Uterus (tissue), 4 donors: Measurements from ENCODE around the gene SPATA4. TPM values are rescaled to one million over a fixed set of nuclear protein-coding genes. Genes with fewer than 3 reads are reported as not detected.
A peak's percentile ranks its signal among the peaks of the same experiment; 100 is the strongest.

Source experiments
- DNase-seq, 2 donors: peaks; one replicate each; pipeline ENCODE4 v3.0.0-alpha.2; 2019 to 2020
- H3K27ac ChIP-seq, 2 donors: fragments of 200-600 bp; sonication (generic); 1 replicate in 1 of 2; 2 replicates in 1 of 2; pipeline ENCODE4 v1.5.1; 2016 to 2018
- H3K27me3 ChIP-seq, 2 donors: fragments of 200-600 bp; sonication (generic); one replicate each; pipeline ENCODE4 v1.5.1; 2018 to 2019; ENCODE audit warnings: control low read depth in 1 of 2
- H3K36me3 ChIP-seq, 2 donors: fragments of 200-600 bp; sonication (generic); one replicate each; pipeline ENCODE4 v1.5.1; 2019; ENCODE audit warnings: control low read depth in 1 of 2
- H3K4me1 ChIP-seq, 2 donors: fragments of 200-600 bp; sonication (generic); one replicate each; pipeline ENCODE4 v1.5.1; 2018 to 2019; ENCODE audit warnings: control low read depth in 1 of 2
- H3K4me3 ChIP-seq, 2 donors: fragments of 200-600 bp; sonication (generic); 1 replicate in 1 of 2; 2 replicates in 1 of 2; pipeline ENCODE4 v1.5.1; 2018 to 2019; ENCODE audit warnings: mild to moderate bottlenecking in 1 of 2
- H3K9me3 ChIP-seq, 2 donors: fragments of 200-600 bp; sonication (generic); one replicate each; pipeline ENCODE4 v1.5.1; 2019; ENCODE audit warnings: control low read depth in 1 of 2
- CTCF ChIP-seq, 4 experiments: fragments of 200-600 bp in 2 of 4; fragments of 450-650 bp in 2 of 4; sonication (generic) in 2 of 4; IDR thresholded peaks; one replicate each; pipeline ENCODE4 v1.5.1; 2016 to 2019; ENCODE audit warnings: antibody characterized with exemption in 4 of 4, mild to moderate bottlenecking in 2 of 4, moderate library complexity in 1 of 4
- POLR2A ChIP-seq, 2 donors: fragments of 450-650 bp; IDR thresholded peaks; one replicate each; pipeline ENCODE4 v1.6.1; 2016; ENCODE audit warnings: antibody characterized with exemption in 2 of 2, mild to moderate bottlenecking in 1 of 2, moderate library complexity in 1 of 2
- intact Hi-C: fragments of 100-400 bp; cut with DNase I; formaldehyde crosslinking; loops from one replicate; pipeline ENCODE4 v1.15.1; 2023; ENCODE audit warnings: low total_unique reads
- total RNA-seq, 4 donors: library from RNA; depleted of rRNA in 3 of 4; stranded (reverse); fragments of >200 nt in 3 of 4; gene quantifications; one replicate each; pipeline versions ENCODE4 v1.1.0 to v1.2.4, GENCODE V29; 2014 to 2023
- donor health status: DM: yes; HTN: yes; CAD: no.

Gene SPATA4
- total RNA-seq, 4 donors from 2014 or later, result 0.40 to 1.6 TPM; not detected in 2

- TF ChIP-seq POLR2A (IDR thresholded peaks at IDR 0.05), result no peak
- no peak for TF ChIP-seq CTCF (IDR thresholded peaks at IDR 0.05)
- H3K4me3 ChIP-seq, result no peak overlapping the region
- H3K4me1 ChIP-seq, result no peaks in the 10 kb centered on the region
- DNase-seq, result no peak
- intact Hi-C loops, result no loop called here
- H3K36me3 ChIP-seq, result no peaks in the 10 kb centered on the region
- H3K27ac ChIP-seq, result peak overlapping the region in 1 of 2 donors; percentile 12
- H3K9me3 ChIP-seq, result no peaks in the 10 kb centered on the region
- no peaks in the 10 kb centered on the region for H3K27me3 ChIP-seq
These were observed 9.3 kb downstream of the SPATA4 start for GRCh38 chr4:176186067-176186466.

GRCh38 chr4:176185051-176185450 is 10.3 kb downstream of the SPATA4 start:
- Histone ChIP-seq H3K4me3 (no peak overlapping the region), H3K4me1 (no peaks in the 10 kb centered on the region), H3K27ac (no peak overlapping the region), H3K27me3 (no peaks in the 10 kb centered on the region), H3K9me3 (no peaks in the 10 kb centered on the region), H3K36me3 (no peaks in the 10 kb centered on the region)
- no peak for TF ChIP-seq CTCF (IDR thresholded peaks at IDR 0.05)
- no peak for TF ChIP-seq POLR2A (IDR thresholded peaks at IDR 0.05)
- intact Hi-C loops, result no loop called here
- no peak for DNase-seq

GRCh38 chr4:176163041-176163440 is 32.3 kb downstream of the SPATA4 start:
- no peaks in the 10 kb centered on the region for H3K4me1 ChIP-seq
- H3K27ac ChIP-seq, result no peak overlapping the region
- H3K9me3 ChIP-seq, result no peaks in the 10 kb centered on the region
- TF ChIP-seq POLR2A (IDR thresholded peaks at IDR 0.05), result no peak
- TF ChIP-seq CTCF (IDR thresholded peaks at IDR 0.05), result no peak
- intact Hi-C loops, result no loop called here
- H3K27me3 ChIP-seq, result no peaks in the 10 kb centered on the region
- H3K4me3 ChIP-seq, result no peak overlapping the region
- no peaks in the 10 kb centered on the region for H3K36me3 ChIP-seq
- no peak for DNase-seq

- intact Hi-C loops, result no loop called here
- Histone ChIP-seq H3K9me3 (no peaks in the 10 kb centered on the region), H3K27ac (no peak overlapping the region), H3K27me3 (no peaks in the 10 kb centered on the region), H3K4me3 (no peak overlapping the region), H3K4me1 (no peaks in the 10 kb centered on the region), H3K36me3 (no peaks in the 10 kb centered on the region)
- TF ChIP-seq CTCF (IDR thresholded peaks at IDR 0.05) (no peak), POLR2A (IDR thresholded peaks at IDR 0.05) (no peak)
- no peak for DNase-seq
These were observed 38.7 kb downstream of the SPATA4 start for GRCh38 chr4:176156656-176157055.

GRCh38 chr4:176153124-176153523 is 42.3 kb downstream of the SPATA4 start:
- no peak for TF ChIP-seq CTCF (IDR thresholded peaks at IDR 0.05)
- TF ChIP-seq POLR2A (IDR thresholded peaks at IDR 0.05), result no peak
- Histone ChIP-seq H3K4me1 (no peaks in the 10 kb centered on the region), H3K4me3 (no peak overlapping the region), H3K36me3 (no peaks in the 10 kb centered on the region), H3K9me3 (no peaks in the 10 kb centered on the region), H3K27ac (no peak overlapping the region), H3K27me3 (no peaks in the 10 kb centered on the region)
- intact Hi-C loops, result no loop called here
- no peak for DNase-seq
